H1 (cell line): ENCODE results near the gene PEAK3. TPM values are rescaled to one million over a fixed set of nuclear protein-coding genes. Genes with fewer than 3 reads are reported as not detected.
A peak's percentile ranks its signal among the peaks of the same experiment; 100 is the strongest.

Experiments
- CTCF ChIA-PET: fragments of 300-600 bp; sonication (Branson Sonifier 250); formaldehyde crosslinking; loops from one replicate; lab custom pipeline; 2021; ENCODE audit not compliant: partially characterized antibody; lab: Charles Lee
- POLR2A ChIA-PET: fragments of 300-600 bp; sonication (Branson Sonifier 250); formaldehyde crosslinking; loops from one replicate; lab custom pipeline; 2021; ENCODE audit warnings: inconsistent platforms; ENCODE audit not compliant: partially characterized antibody; lab: Charles Lee
- DNase-seq, 2 experiments: peaks; one replicate each; pipeline versions ENCODE4 v3.0.0 to v3.0.0-alpha.2; 2010 to 2022; ENCODE audit warnings: low spot score in 2 of 2, low read depth in 1 of 2, mixed read lengths in 1 of 2
- FAIRE-seq: peaks from 2 replicates; lab custom pipeline; 2011; peaks lifted over from hg19 to GRCh38; lab: Jason Lieb, UNC
- H2AFZ ChIP-seq: 2 replicates; pipeline ENCODE4 v1.8.1; 2012; ENCODE audit warnings: low read length, inconsistent platforms
- H2AK5ac ChIP-seq: 2 replicates; pipeline ENCODE4 v1.6.1; 2013; ENCODE audit warnings: low read depth, low read length
- H2BK120ac ChIP-seq: replicated peaks from 2 replicates; pipeline ENCODE3; 2013; ENCODE audit warnings: low read depth, low read length, inconsistent platforms
- H2BK12ac ChIP-seq: 2 replicates; pipeline ENCODE4 v1.6.1; 2013; ENCODE audit warnings: low read depth, low read length
- H2BK15ac ChIP-seq: 2 replicates; pipeline ENCODE4 v1.6.1; 2013; ENCODE audit warnings: low read length
- H2BK20ac ChIP-seq: 2 replicates; pipeline ENCODE4 v1.6.1; 2013; ENCODE audit warnings: low read length
- H2BK5ac ChIP-seq: 2 replicates; pipeline ENCODE4 v1.6.1; 2013; ENCODE audit warnings: low read depth, low read length
- H3K14ac ChIP-seq: 2 replicates; pipeline ENCODE4 v1.6.1; 2013; ENCODE audit warnings: inconsistent platforms; ENCODE audit not compliant: insufficient read length
- H3K18ac ChIP-seq: 2 replicates; pipeline ENCODE4 v1.6.1; 2013; ENCODE audit warnings: low read length; ENCODE audit errors: extremely low read depth
- H3K23ac ChIP-seq: 2 replicates; pipeline ENCODE4 v1.6.1; 2013; ENCODE audit warnings: inconsistent platforms; ENCODE audit not compliant: insufficient read length
- H3K23me2 ChIP-seq: 2 replicates; pipeline ENCODE4 v1.6.1; 2013; ENCODE audit warnings: low read depth, low read length
- H3K27ac ChIP-seq: 2 replicates; pipeline ENCODE4 v1.6.1; 2011; ENCODE audit warnings: low read depth, low read length, inconsistent platforms
- H3K27me3 ChIP-seq, 4 experiments: replicated peaks in 1 of 4; 1 replicate in 1 of 4; 2 replicates in 3 of 4; pipeline versions ENCODE4 v1.6.1 to v1.8.1; 2011 to 2013; ENCODE audit warnings: low read length in 3 of 4, mild to moderate bottlenecking in 3 of 4, inconsistent platforms in 2 of 4, mixed read lengths in 2 of 4, moderate library complexity in 1 of 4; ENCODE audit not compliant: control insufficient read depth in 3 of 4, insufficient read depth in 3 of 4; ENCODE audit errors: extremely low read depth in 1 of 4
- H3K36me3 ChIP-seq, 4 experiments: 2 replicates each; pipeline versions ENCODE4 v1.6.1 to v1.8.1; 2011 to 2013; ENCODE audit warnings: mild to moderate bottlenecking in 4 of 4, low read length in 3 of 4, moderate library complexity in 2 of 4, control low read depth in 1 of 4, inconsistent platforms in 1 of 4; ENCODE audit not compliant: insufficient read depth in 4 of 4, control insufficient read depth in 2 of 4
- H3K4ac ChIP-seq: replicated peaks from 2 replicates; pipeline ENCODE3; 2013; ENCODE audit warnings: low read length, low read depth, mixed read lengths, inconsistent platforms; ENCODE audit not compliant: insufficient read length
- H3K4me1 ChIP-seq, 4 experiments: replicated peaks in 1 of 4; 1 replicate in 1 of 4; 2 replicates in 3 of 4; pipeline versions ENCODE4 v1.6.1 to v1.8.1; 2011 to 2013; ENCODE audit warnings: low read length in 3 of 4, inconsistent platforms in 2 of 4, mixed read lengths in 1 of 4; ENCODE audit not compliant: insufficient read depth in 4 of 4, control insufficient read depth in 3 of 4
- H3K4me2 ChIP-seq, 2 experiments: 2 replicates each; pipeline versions ENCODE4 v1.6.1 to v1.8.1; 2011 to 2013; ENCODE audit warnings: low read depth in 2 of 2, low read length in 2 of 2, control low read depth in 1 of 2, inconsistent platforms in 1 of 2, mild to moderate bottlenecking in 1 of 2; ENCODE audit not compliant: insufficient read depth in 1 of 2
- H3K4me3 ChIP-seq, 4 experiments: fragments of 200-600, 300-600 bp in 1 of 4; sonication (generic), shearing (Covaris generic), sonication (Bioruptor Twin) in 1 of 4; 2 replicates each; pipeline versions ENCODE4 v1.5.1 to v1.8.1; 2011 to 2016; ENCODE audit warnings: low read length in 4 of 4, low read depth in 3 of 4, control low read depth in 2 of 4, inconsistent platforms in 2 of 4, mild to moderate bottlenecking in 2 of 4, mixed read lengths in 1 of 4, moderate library complexity in 1 of 4; ENCODE audit not compliant: insufficient read depth in 2 of 4; ENCODE audit errors: extremely low read depth in 1 of 4
- H3K56ac ChIP-seq: replicated peaks from 2 replicates; pipeline ENCODE3; 2013; ENCODE audit warnings: low read depth, mild to moderate bottlenecking, mixed read lengths, low read length, inconsistent platforms; ENCODE audit not compliant: insufficient read length
- H3K79me1 ChIP-seq: 2 replicates; pipeline ENCODE4 v1.6.1; 2013; ENCODE audit warnings: low read depth, low read length, control low read depth
- H3K79me2 ChIP-seq, 2 experiments: 2 replicates each; pipeline versions ENCODE4 v1.6.1 to v1.8.1; 2012 to 2013; ENCODE audit warnings: low read length in 2 of 2, mild to moderate bottlenecking in 2 of 2, inconsistent platforms in 1 of 2; ENCODE audit not compliant: insufficient read depth in 2 of 2, control insufficient read depth in 1 of 2
- H3K9ac ChIP-seq, 4 experiments: replicated peaks in 1 of 4; 1 replicate in 1 of 4; 2 replicates in 3 of 4; pipeline versions ENCODE4 v1.6.1 to v1.8.1; 2011 to 2013; ENCODE audit warnings: low read depth in 3 of 4, low read length in 3 of 4, control low read depth in 2 of 4, mild to moderate bottlenecking in 2 of 4, moderate library complexity in 2 of 4, inconsistent platforms in 1 of 4; ENCODE audit errors: extremely low read depth in 1 of 4
- H3K9me3 ChIP-seq, 2 experiments: 2 replicates each; pipeline versions ENCODE4 v1.6.1 to v1.8.1; 2012 to 2013; ENCODE audit warnings: mild to moderate bottlenecking in 2 of 2, moderate library complexity in 2 of 2, control low read depth in 1 of 2, inconsistent platforms in 1 of 2, low read depth in 1 of 2, low read length in 1 of 2, mixed read lengths in 1 of 2; ENCODE audit not compliant: insufficient read depth in 2 of 2
- H4K20me1 ChIP-seq, 2 experiments: replicated peaks in 1 of 2; 2 replicates each; pipeline versions ENCODE3 to v1.8.1; 2011 to 2013; ENCODE audit warnings: inconsistent platforms in 2 of 2, low read length in 2 of 2, mild to moderate bottlenecking in 1 of 2; ENCODE audit not compliant: insufficient read depth in 2 of 2, control insufficient read depth in 1 of 2
- H4K5ac ChIP-seq: 2 replicates; pipeline ENCODE4 v1.6.1; 2013; ENCODE audit warnings: low read length, low read depth, mixed read lengths, inconsistent platforms; ENCODE audit not compliant: insufficient read length
- H4K8ac ChIP-seq: 2 replicates; pipeline ENCODE4 v1.8.0; 2013; ENCODE audit warnings: mild to moderate bottlenecking, moderate library complexity, low read length, inconsistent platforms; ENCODE audit not compliant: insufficient read depth; ENCODE audit errors: extremely low read depth
- H4K91ac ChIP-seq: replicated peaks from 2 replicates; pipeline ENCODE3; 2013; ENCODE audit warnings: low read length, mixed read lengths, inconsistent platforms; ENCODE audit not compliant: insufficient read length
- GABPA ChIP-seq: IDR thresholded peaks from 2 replicates; pipeline ENCODE4 v1.6.1; 2011; ENCODE audit warnings: mild to moderate bottlenecking, low read length, moderate library complexity, borderline replicate concordance; ENCODE audit not compliant: insufficient read depth
- POLR2AphosphoS5 ChIP-seq: IDR thresholded peaks from 2 replicates; pipeline ENCODE4 v1.6.1; 2011; ENCODE audit warnings: low read depth, low read length
- SIN3A ChIP-seq, 2 experiments: IDR thresholded peaks in 1 of 2; conservative IDR thresholded peaks in 1 of 2; 2 replicates each; pipeline ENCODE4 v1.6.1; 2011 to 2012; ENCODE audit warnings: low read length in 2 of 2, improper control_type of control experiment in 1 of 2, low read depth in 1 of 2, mild to moderate bottlenecking in 1 of 2
- WGBS, 2 experiments: shearing (Covaris generic) in 1 of 2; methylation state at CpG; one replicate each; pipeline versions ENCODE4 v1.1.6 to v1.1.7; 2013 to 2015; ENCODE audit warnings: low lambda C conversion rate in 2 of 2, mixed read lengths in 2 of 2, inconsistent platforms in 1 of 2, low coverage in 1 of 2, missing lambda C conversion rate in 1 of 2; ENCODE audit not compliant: insufficient replicate concordance in 2 of 2, insufficient coverage in 1 of 2, insufficient read length in 1 of 2; ENCODE audit errors: extremely low coverage in 1 of 2, missing lambda C conversion rate in 1 of 2; 5-methylcytosine and 5-hydroxymethylcytosine counted together
- polyA plus RNA-seq, 7 experiments: library from polyadenylated mRNA; depleted of rRNA in 3 of 7; stranded (reverse) in 5 of 7; unstranded in 2 of 7; fragments of >200 nt in 5 of 7; fragments of 200-250 nt in 2 of 7; gene quantifications; 1 replicate in 5 of 7; 2 replicates in 1 of 7; 4 replicates in 1 of 7; pipeline versions ENCODE4 v1.2.1 to v1.2.3, GENCODE V29; 2011 to 2013; ENCODE audit warnings: missing spikeins in 2 of 7, mixed read lengths in 2 of 7
- total RNA-seq: library from RNA; stranded (reverse); fragmentation: NEBNext Ultra II Directional; extraction: Animal tissue kit (Norgen Biotek cat#: 25700); gene quantifications from 2 replicates; pipeline ENCODE4 v1.2.1, GENCODE V29; 2021

The PEAK3 gene
- total and polyA plus RNA-seq, 2 of the 8 experiments (the other 6 are each of a cell fraction or from before 2014, with no cell fraction given) = not detected

- Histone ChIP-seq H4K5ac (no peak overlapping the region), H4K8ac (peak overlapping the region; percentile 68; the same call in 1 of the 2 replicates), H3K79me2 (no peaks in the 10 kb centered on the region), H2BK5ac (no peak overlapping the region), H3K36me3 (peaks cover 5 to 15% (median 11%) of the 10 kb centered on the region in 4 experiments; a peak in 6 of 8 replicates), H3K4ac (no peak overlapping the region), H3K14ac (no peak overlapping the region), H3K18ac (no peak overlapping the region), H3K9me3 (no peaks in the 10 kb centered on the region; a peak in 1 of 4 replicates), H2BK12ac (no peak overlapping the region), H3K27me3 (peaks cover 0 to 23% (median 12%) of the 10 kb centered on the region in 4 experiments; a peak in 6 of 7 replicates), H3K4me3 (no peak overlapping the region), H3K27ac (no peak overlapping the region), H3K4me2 (no peak overlapping the region), H4K91ac (no peak overlapping the region), H2AFZ (no peak overlapping the region), H2AK5ac (no peak overlapping the region), H2BK120ac (no peak overlapping the region), H3K56ac (no peak overlapping the region), H2BK20ac (no peak overlapping the region), H4K20me1 (peaks cover 6 to 9% of the 10 kb centered on the region in 2 experiments), H3K4me1 (peaks cover 0 to 4% (median 2%) of the 10 kb centered on the region in 4 experiments; a peak in 5 of 7 replicates), H3K23ac (no peak overlapping the region), H2BK15ac (no peak overlapping the region), H3K9ac (no peak overlapping the region), H3K79me1 (no peaks in the 10 kb centered on the region), H3K23me2 (peaks cover 12% of the 10 kb centered on the region; the same call in 1 of the 2 replicates)
- DNase-seq = peak in 1 of 2 experiments; percentile 57
- CTCF ChIA-PET = interaction anchor here (2.4 to 5.9 kb wide), 4 partner anchors 11 to 25 kb away, joined by 8 to 42 read pairs (median 25); no protein-coding TSS in a partner anchor
- WGBS, 2 experiments = 94% methylated on average over 65 of the region's 125 CpGs; no CpG with 5 or more reads in 1 of the 2 experiments
- POLR2A ChIA-PET = interaction anchor here (1.2 to 18.7 kb wide), 6 partner anchors 10 to 173 kb away, joined by 3 to 330 read pairs (median 56); partner anchors contain the start of genes PLEKHJ1 and SF3A2
- TF ChIP-seq GABPA (0 out of 2 replicates have a peak, but pooled peaks have one; percentile 6), POLR2AphosphoS5 (0 out of 2 replicates have a peak, but pooled peaks have one; percentile 16), SIN3A (conservative IDR thresholded peaks at IDR 0.05 in 1 of 2, IDR thresholded peaks at IDR 0.05 in 1 of 2; ENCODE audit: low read depth in 1 of 2, low read length in 2 of 2) (no peak)
- FAIRE-seq = no peak
Measured at GRCh38 chr19:2251106-2252054, 30.6 kb downstream of the PEAK3 start.
